Activated CD4-positive, alpha-beta T cell treated with anti-CD3 and anti-CD28 coated beads, Interleukin-2, Interleukin-4, amounts not matched to agents 100 ng/mL and 50 ng/mL, durations not matched to agents 16 hours and 8 hours (primary cell): ENCODE data around the gene SLC25A44.

ENCODE experiments used
- DNase-seq: peaks from one replicate; pipeline ENCODE4 v3.0.0-alpha.2; 2020; ENCODE audit warnings: low spot score

SLC25A44 gene

GRCh38 chr1:156241311-156241811 is 47.5 kb downstream of the SLC25A44 start:
- DNase-seq: no peak

- DNase-seq: no peak
These were observed 48.0 kb downstream of the SLC25A44 start, which contains the start of gene BGLAP for GRCh38 chr1:156241926-156242325. TSS of gene BGLAP (plus strand) at chr1:156242184. CDS start at chr1:156242232, 48 bp downstream.

DNA sequence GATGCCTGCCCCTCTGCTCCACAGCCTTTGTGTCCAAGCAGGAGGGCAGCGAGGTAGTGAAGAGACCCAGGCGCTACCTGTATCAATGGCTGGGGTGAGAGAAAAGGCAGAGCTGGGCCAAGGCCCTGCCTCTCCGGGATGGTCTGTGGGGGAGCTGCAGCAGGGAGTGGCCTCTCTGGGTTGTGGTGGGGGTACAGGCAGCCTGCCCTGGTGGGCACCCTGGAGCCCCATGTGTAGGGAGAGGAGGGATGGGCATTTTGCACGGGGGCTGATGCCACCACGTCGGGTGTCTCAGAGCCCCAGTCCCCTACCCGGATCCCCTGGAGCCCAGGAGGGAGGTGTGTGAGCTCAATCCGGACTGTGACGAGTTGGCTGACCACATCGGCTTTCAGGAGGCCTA is 48.8 kb downstream of the SLC25A44 start:
- DNase-seq: no peak

- DNase-seq: no peak
These were observed 50.2 kb downstream of the SLC25A44 start for GRCh38 chr1:156244126-156244525.

- DNase-seq: no peak
These were observed 50.8 kb downstream of the SLC25A44 start for GRCh38 chr1:156244712-156245111.

DNA sequence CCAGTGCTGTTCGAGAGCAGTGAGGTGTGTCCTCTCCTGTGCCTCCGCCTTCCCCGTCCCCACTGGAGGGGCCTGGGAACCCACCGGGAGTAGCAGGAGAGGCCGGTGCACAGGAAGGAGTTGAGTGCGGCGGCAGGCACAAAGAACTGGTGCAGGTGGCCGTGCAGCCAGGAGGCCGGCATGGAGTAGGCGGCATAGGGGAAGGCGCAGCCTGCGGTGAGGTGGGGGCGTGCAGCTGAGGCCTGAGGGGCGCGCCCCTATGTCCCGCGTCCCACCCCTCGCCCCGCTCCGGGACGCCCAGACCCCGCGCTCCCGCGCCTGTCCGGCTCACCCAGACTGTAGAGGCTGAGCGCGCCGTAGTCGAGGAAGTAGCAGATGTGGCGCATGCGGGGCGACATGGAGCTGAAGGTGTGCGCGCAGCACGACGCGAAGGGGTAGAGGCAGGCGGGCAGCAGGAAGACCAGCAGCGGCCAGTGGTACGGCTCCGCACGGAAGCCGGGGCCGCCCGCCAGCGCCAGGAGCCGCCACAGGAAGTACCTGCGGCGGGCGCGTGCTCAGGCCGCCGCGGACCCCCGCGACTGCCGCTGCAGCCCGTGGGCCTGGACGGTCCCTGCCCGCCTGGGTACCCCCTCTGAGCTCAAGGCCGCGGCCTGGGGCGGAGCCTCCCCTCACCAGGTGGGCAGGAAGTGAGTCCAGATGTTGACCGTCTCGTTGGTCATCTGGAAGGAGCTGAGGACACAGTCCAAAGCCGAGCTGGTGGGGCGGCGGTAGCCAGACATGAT is 51.7 kb downstream of the SLC25A44 start:
- no peak for DNase-seq

- DNase-seq: no peak
These were observed 52.4 kb downstream of the SLC25A44 start for GRCh38 chr1:156246241-156246780.

- no peak for DNase-seq
These were observed 53.0 kb downstream of the SLC25A44 start for GRCh38 chr1:156246781-156247459.

GRCh38 chr1:156247460-156248322 is 53.8 kb downstream of the SLC25A44 start, which contains the start of gene PAQR6:
TSS of gene PAQR6 (minus strand) at chr1:156248056. CDS start at chr1:156246731, 1,325 bp downstream.
- DNase-seq: no peak

GRCh38 chr1:156248323-156248683 is 54.4 kb downstream of the SLC25A44 start:
- no peak for DNase-seq

DNA sequence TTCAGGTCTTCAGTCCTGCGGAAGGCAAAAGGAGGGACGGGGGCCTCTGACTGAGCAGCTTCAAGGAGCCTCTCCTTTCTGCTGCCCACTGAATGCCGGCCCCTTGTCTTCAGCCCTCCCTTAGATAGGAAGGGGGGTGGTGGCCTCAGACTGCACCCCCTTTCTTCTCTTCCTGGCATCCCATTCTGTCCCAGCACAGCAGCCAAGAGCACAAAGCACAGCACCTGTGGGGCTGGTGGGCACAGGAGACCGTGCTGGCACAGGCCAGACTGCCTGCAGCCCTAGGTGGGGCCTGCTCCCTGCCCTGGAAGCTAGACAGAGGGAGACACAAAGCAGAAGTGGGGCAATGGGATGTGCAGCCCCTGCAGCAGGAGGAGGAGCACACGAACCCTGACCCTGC is 55.7 kb downstream of the SLC25A44 start:
- DNase-seq: no peak

DNA sequence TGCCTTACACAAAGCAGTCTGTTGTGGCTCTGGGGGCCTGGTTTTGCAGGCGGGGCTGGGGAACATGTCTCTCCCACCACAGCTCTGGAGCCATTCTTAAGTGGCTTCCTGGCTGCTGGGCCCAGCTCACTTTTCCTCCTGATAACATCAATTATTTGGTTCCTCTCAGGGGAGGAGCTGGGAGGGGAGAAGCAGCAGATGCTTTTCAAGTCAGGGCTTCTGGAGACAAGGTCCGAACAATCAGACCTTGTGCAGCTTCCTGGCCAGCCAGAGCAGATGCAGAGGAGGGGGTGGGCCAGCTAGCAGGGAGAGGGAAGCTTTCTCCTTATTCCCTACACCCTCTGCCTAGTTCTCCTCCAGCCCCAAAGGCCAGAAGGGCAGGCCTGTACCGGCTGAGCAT is 57.6 kb downstream of the SLC25A44 start:
- no peak for DNase-seq

DNA sequence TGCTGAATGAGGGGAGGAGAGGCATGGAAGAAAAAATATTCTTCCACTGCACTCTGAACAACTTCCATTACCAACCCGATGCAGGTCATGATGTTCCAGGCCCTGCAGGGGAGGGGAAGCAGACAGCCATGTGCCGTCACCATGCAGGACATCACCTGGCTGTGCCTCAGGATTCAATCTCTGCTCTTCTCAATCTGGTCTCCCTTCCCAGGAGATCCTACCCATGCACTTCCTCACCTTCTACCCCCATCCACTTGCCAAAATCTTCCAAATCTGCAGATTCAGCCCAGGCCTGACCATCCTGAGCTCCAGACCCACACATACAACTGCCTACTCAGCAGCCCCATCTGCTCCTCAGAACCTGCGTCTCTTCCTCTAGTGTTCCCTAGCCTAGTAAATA is 59.7 kb downstream of the SLC25A44 start:
- no peak for DNase-seq

DNA sequence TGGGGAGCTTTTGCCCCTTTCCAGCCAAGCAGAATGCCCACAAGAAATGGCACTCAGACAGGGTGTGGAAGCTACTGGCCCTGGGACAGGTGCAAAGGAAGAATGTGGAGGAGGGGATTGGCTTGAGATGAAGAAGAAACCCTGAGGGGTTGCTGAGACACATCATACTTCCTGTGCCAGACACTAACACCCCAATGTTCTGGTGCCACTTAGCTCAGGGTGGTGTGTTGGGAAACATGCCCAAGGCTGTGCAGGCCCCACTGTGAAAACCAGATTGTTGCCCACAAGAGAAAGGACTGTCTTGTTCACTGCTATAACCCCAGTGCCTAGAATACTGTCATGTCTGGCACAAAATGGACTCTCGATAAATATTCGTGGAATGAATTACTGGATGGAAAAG is 63.8 kb downstream of the SLC25A44 start:
- no peak for DNase-seq

- no peak for DNase-seq
These were observed 65.0 kb downstream of the SLC25A44 start for GRCh38 chr1:156258859-156259258.

DNA sequence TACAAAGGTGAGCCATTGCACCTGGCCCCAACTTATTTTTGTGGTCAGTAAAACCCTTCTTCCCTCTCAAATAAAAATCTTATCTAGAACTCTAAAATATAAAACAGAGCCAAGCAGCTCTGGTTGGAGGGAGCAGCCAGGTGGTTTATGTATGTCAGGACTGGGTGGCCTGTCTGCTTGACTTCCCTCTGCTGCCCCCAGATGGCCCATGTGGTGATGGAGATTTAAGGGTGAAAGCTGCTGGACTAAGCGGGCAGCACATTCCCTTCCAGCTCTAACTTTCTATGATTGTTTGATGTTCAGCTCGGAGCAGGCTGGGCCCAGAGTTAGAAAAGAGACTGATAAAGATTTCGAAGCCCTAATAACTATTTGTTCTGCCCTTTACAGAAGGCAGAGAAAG is 65.9 kb downstream of the SLC25A44 start:
- DNase-seq: no peak

- DNase-seq: no peak
These were observed 67.0 kb downstream of the SLC25A44 start for GRCh38 chr1:156260896-156261295.
